BJ (cell line): ENCODE measurements around the gene NDUFS8. TPM values are rescaled to one million over a fixed set of nuclear protein-coding genes. Genes with fewer than 3 reads are reported as not detected.

Experiments
- CTCF ChIA-PET: fragments of 350-600 bp; formaldehyde crosslinking; extraction: SDS; loops from one replicate; lab custom pipeline; 2021; ENCODE audit warnings: antibody characterized with exemption, inconsistent platforms; lab: Yijun Ruan, JAX
- POLR2A ChIA-PET: fragments of 300-600 bp; sonication (Branson Sonifier 250); formaldehyde crosslinking; extraction: SDS; loops from one replicate; lab custom pipeline; 2021; ENCODE audit warnings: antibody characterized with exemption; lab: Charles Lee
- DNase-seq: peaks from one replicate; pipeline ENCODE4 v3.0.0-alpha.2; 2011; ENCODE audit warnings: low read depth
- H3K27me3 ChIP-seq: 2 replicates; pipeline ENCODE4 v1.6.0; 2011; ENCODE audit warnings: low read length; ENCODE audit not compliant: control insufficient read depth, insufficient read depth
- H3K36me3 ChIP-seq: 2 replicates; pipeline ENCODE4 v1.5.1; 2011; ENCODE audit warnings: low read length; ENCODE audit not compliant: control insufficient read depth, insufficient read depth
- H3K4me3 ChIP-seq: 2 replicates; pipeline ENCODE4 v1.5.1; 2011; ENCODE audit warnings: low read depth, mild to moderate bottlenecking, control low read depth, low read length
- polyA plus RNA-seq: library from polyadenylated mRNA; depleted of rRNA; stranded (reverse); fragments of >200 nt; gene quantifications from 2 replicates; pipeline ENCODE4 v1.2.3, GENCODE V29; 2011
- TF ChIP-seq, protein P1 (sequence below): IDR thresholded peaks from 2 replicates; pipeline ENCODE4 v1.5.1; 2011; ENCODE audit warnings: low read depth, mild to moderate bottlenecking, control low read depth, inconsistent platforms, low read length, moderate library complexity; ENCODE audit not compliant: insufficient read depth

Gene NDUFS8
- polyA plus RNA-seq, 1 experiment = 101 TPM

DNA sequence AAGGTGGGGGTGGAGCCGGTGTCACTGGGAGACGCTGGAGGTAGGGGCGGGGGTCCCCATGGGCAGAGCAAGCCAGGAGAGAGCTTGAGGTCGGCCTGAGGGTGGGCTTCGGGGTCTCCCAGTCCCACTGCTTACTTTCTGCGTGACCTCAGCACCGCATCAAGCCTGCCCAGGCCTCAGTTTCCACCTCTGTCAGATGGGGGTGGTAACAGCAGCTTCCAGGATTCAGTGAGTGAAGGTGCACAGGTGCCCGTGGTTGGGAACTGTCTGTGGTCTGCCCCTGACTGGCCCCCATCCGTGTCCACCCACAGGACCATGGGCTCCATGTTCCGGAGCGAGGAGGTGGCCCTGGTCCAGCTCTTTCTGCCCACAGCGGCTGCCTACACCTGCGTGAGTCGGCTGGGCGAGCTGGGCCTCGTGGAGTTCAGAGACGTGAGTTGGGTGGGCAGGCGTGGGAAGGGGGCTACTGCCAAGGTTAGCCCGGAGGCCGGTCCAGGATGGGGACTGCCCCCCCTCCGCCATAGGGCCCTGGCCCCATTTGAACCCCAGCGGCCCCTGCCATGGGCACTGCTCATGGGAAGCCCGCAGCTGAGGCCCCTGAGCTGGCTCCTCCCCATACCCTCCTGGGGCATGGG is 10.6 kb downstream of the NDUFS8 start:
- Histone ChIP-seq H3K4me3 (peak overlapping the region; percentile 66), H3K36me3 (peaks cover 31% of the 10 kb centered on the region), H3K27me3 (no peaks in the 10 kb centered on the region)
- TF ChIP-seq, protein P1, sequence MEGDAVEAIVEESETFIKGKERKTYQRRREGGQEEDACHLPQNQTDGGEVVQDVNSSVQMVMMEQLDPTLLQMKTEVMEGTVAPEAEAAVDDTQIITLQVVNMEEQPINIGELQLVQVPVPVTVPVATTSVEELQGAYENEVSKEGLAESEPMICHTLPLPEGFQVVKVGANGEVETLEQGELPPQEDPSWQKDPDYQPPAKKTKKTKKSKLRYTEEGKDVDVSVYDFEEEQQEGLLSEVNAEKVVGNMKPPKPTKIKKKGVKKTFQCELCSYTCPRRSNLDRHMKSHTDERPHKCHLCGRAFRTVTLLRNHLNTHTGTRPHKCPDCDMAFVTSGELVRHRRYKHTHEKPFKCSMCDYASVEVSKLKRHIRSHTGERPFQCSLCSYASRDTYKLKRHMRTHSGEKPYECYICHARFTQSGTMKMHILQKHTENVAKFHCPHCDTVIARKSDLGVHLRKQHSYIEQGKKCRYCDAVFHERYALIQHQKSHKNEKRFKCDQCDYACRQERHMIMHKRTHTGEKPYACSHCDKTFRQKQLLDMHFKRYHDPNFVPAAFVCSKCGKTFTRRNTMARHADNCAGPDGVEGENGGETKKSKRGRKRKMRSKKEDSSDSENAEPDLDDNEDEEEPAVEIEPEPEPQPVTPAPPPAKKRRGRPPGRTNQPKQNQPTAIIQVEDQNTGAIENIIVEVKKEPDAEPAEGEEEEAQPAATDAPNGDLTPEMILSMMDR = no peak
- no peak for DNase-seq
- POLR2A ChIA-PET = no interaction called here
- CTCF ChIA-PET = interaction anchor here (1.2 to 3.0 kb wide), 2 partner anchors 31 to 78 kb away, joined by 3 to 13 read pairs; partner anchors contain the start of gene ALDH3B1

DNA sequence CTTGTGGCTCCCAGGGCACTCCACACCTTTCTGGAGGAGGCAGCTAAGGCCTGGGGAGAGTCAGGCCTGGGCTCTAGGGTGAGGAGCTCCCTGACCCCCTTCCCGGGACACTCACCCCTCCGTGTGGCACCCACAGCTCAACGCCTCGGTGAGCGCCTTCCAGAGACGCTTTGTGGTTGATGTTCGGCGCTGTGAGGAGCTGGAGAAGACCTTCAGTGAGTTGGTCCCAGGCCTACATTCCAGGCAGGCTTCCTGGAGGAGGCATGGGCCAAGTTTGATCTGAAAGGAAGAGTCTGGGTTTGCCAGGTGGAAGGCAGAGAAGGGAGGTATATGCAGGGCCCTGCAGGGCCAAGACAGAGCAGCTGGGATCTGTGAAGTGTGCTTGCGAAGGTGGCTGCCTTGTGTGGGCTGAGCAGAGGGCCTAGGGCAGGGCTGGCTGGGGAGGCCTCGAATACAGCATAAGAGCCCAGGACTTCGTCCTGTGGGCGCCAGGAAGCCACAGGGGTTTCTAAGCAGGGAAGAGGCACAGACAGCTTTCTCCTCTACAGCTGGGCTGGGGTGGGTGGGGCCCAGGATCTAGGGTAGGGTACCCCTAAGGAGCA is 11.2 kb downstream of the NDUFS8 start:
- peaks cover 34% of the 10 kb centered on the region for H3K36me3 ChIP-seq
- no peaks in the 10 kb centered on the region for H3K27me3 ChIP-seq
- TF ChIP-seq, protein P1 = no peak
- DNase-seq = no peak
- POLR2A ChIA-PET = interaction anchor here (0.8 kb wide), 1 partner anchor 31 kb away, joined by 4 read pairs; no protein-coding TSS in a partner anchor
- CTCF ChIA-PET = interaction anchor here (0.9 to 3.0 kb wide), 3 partner anchors 32 to 170 kb away, joined by 3 to 13 read pairs (median 3); partner anchors contain the start of gene ALDH3B1
- no peak overlapping the region for H3K4me3 ChIP-seq

DNA sequence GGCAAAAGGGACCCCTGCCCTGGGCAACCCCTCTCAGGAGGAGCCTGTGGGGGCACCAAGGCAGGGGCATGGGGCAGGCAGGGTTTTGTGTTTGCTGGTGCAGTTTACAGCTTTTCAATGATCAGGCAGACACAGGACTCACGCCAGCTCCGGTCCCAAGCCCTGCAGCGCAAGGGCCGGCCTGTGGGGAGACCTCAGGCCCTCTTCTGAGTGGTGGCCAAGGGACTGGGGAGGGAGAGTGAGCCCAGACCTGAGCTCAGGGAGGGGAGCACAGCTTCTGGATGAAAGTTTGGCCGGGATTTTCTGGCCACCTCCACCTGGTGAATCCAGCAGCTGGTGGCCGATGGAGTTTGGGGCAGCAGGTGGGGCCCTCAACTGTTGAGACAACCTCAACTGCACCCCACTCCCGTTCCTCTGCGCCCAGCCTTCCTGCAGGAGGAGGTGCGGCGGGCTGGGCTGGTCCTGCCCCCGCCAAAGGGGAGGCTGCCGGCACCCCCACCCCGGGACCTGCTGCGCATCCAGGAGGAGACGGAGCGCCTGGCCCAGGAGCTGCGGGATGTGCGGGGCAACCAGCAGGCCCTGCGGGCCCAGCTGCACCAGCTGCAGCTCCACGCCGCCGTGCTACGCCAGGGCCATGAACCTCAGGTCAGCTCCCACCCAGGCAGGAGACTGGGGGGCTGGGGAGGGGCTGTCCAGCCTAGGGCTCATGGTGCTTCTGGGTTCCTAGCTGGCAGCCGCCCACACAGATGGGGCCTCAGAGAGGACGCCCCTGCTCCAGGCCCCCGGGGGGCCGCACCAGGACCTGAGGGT is 11.9 kb downstream of the NDUFS8 start:
- Histone ChIP-seq H3K36me3 (peaks cover 35% of the 10 kb centered on the region), H3K4me3 (no peak overlapping the region), H3K27me3 (no peaks in the 10 kb centered on the region)
- CTCF ChIA-PET = interaction anchor here (0.9 to 3.0 kb wide), 4 partner anchors 11 to 169 kb away, joined by 3 to 13 read pairs (median 3); partner anchors contain the start of gene ALDH3B1
- TF ChIP-seq, protein P1 = no peak
- DNase-seq = no peak
- POLR2A ChIA-PET = interaction anchor here (0.8 kb wide), 1 partner anchor 32 kb away, joined by 4 read pairs; no protein-coding TSS in a partner anchor

DNA sequence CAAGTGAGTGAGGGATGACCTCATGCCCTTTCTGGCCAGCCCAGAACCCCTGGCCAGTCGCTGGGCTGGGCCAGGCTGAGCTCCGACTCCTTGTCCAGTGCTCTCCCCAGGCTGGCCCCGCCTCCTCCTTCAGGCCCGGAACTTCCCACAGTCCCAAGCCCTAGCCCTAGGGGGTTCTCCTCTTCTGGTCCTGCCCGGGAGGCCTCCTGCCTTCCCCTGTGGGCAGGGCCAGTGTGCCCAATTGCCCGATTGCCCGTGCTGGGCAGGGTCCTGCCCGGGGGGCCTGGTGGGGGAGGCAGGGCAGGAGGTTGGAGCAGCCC is 12.5 kb downstream of the NDUFS8 start:
- no peak overlapping the region for H3K4me3 ChIP-seq
- TF ChIP-seq, protein P1 = no peak
- H3K36me3 ChIP-seq = peaks cover 40% of the 10 kb centered on the region
- POLR2A ChIA-PET = no interaction called here
- H3K27me3 ChIP-seq = no peaks in the 10 kb centered on the region
- no peak for DNase-seq
- CTCF ChIA-PET = interaction anchor here (0.8 to 3.0 kb wide), 5 partner anchors 10 to 331 kb away, joined by 3 to 13 read pairs (median 3); partner anchors contain the start of gene ALDH3B1
